ENCODE data around the gene SGCA.

- TF ChIP-seq TAF1 (IDR thresholded peaks at IDR 0.05; ENCODE audit: low read depth, low read length) (no peak), POLR2A (IDR thresholded peaks at IDR 0.05; ENCODE audit: low read depth, low read length) (no peak)
These were observed 2.5 kb downstream of the SGCA start for GRCh38 chr17:50168319-50168718.
